DMS 273 (cell line): ENCODE measurements around the gene TNC.

Experiments used
- DNase-seq: peaks from one replicate; lab custom pipeline; 2025; ENCODE audit not compliant: unreplicated experiment; lab: John Stamatoyannopoulos, UW

Gene TNC

DNA sequence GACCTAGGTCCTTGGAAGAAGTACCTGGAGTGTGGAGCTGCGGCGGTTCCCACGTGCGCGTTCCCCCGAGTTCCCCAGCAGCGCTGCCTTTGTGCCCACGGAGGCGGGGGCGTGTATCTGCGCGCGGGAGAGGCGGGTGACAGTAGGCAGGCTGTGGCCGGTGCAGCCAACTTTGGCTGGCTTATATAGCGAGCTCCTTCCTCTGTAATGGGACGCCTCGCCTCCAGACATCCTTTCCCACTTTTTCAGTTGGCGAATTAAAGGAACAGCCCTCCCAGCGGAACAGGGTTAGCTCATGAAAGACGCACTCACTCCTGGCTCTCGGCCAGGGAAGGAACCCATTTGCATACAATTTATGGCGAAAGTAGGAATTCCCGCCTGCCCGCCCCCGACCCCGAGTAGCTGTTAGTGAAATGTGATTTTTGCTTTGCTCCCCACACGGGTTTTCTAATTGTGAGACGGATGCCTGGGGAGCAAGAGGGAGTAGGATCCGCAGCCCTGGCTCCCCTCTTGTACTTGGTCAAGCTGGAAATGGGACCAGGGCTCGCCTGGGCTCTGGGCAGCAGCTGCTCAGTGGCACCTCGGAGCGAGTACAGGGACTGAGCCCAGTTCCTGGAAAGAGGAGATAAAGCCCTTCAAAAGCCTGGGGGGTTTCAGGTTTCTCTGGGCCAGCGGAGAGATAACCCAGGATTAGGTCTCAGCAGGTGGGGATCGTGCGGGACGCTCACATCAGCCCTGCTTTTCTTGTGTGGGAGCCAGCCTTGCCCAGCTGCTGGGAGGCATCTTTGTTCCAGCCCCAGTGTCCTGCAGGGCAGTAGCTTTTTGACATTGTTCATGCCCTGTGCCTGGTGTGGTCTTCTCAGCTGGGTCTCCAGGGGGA is at the start of gene TNC:
TSS of gene TNC (minus strand) at position 159 of the 880 bp plus-strand sequence. CDS start 27,139 bp downstream, outside the sequence.
- peak; percentile 84 for DNase-seq

DNA sequence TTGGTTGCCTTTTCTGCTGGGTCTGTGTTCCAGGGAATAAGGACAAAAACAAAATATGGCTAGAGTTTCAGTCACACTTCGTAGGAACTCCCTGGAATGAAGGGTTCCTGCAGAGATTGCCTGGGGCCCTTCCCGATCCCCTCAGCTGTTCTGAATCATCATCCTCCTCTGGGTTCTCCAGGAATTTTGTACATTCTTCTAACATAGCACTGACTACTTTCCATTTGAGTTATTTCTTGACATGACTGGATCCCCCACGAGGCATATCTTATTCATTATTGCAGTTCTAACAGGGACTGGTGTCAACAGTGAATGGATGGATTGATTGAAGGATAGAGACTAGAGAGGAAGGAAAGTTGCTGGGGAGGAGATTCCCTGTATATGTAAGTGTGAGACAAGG is 49.2 kb upstream of the TNC start:
- DNase-seq, result no peak

DNA sequence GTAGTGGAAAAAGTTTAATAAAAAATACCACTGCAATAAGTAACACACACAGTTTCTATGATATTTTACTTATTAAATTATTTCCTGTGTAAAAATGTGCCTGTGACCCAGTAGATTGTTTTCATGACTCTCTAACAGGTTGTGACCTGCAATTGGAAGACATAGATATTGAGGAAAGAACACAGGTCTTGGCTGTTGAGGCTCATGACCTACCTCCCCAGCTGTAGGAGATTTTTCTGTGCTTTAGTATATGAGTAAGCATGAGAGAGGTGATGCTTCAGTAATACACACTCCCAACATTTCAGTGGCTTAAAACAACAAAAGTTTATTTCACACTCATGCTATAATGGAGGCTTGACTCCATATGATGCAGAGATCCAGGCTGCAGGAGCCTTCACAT is 47.3 kb upstream of the TNC start:
- no peak for DNase-seq

DNA sequence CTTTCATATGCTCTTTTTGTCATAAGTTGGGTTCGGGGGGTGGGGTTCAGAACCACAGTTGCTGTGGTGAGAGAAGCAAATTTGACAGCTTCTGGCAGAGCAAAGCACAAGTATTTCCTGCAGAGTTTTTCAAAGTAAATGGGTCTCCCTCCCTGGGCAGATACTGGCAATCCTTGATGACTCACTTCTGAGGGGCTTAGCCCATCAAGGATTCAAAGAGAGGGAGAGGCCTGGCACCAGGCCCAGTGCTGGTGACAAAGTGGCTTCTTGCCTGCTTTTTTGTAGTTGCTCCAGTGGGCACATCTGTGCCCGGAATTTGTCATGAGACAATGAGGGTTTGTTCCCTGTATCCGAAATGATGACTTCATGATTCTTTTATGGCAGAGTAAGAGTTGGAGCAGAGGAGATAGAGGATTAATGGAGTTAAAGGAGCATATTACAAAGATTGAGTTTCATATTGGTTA is 46.6 kb upstream of the TNC start:
- DNase-seq, result peak; percentile 38

DNA sequence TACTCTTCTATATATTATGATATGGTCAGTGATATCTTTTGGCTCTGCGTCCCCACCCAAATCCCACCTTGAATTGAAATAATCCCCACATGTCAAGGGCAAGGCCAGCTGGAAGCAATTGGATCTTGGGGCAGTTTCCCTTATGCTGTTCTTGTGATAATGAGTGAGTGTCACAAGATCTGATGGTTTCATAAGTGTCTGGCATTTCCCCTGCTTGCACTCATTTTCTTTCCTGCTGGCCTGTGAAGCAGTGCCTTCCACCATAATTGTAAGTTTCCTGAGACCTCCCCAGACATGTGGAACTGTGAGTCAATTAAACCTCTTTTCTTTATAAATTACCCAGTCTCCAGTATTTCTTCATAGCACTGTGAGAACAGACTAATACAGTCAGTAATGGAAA is 45.0 kb upstream of the TNC start:
- no peak for DNase-seq

DNA sequence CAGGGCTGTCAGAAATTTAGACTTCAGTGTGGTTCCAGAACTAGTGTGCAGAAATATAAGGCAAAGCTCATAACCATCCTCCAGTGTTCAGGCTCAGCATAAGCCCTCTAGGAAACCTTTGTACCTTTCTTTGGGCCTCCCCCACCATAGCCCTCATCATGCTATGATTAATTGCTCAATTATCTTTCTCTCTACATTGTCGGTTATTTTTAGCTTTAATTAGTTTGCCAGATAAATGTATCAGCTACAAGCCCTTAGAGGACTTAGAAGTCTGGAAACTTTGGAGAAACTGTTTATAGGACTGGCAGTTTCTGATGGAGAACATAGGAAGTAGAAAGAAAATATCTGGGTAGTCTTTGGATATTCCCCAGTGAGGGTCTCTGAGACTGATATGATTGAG is 43.5 kb upstream of the TNC start:
- no peak for DNase-seq

DNA sequence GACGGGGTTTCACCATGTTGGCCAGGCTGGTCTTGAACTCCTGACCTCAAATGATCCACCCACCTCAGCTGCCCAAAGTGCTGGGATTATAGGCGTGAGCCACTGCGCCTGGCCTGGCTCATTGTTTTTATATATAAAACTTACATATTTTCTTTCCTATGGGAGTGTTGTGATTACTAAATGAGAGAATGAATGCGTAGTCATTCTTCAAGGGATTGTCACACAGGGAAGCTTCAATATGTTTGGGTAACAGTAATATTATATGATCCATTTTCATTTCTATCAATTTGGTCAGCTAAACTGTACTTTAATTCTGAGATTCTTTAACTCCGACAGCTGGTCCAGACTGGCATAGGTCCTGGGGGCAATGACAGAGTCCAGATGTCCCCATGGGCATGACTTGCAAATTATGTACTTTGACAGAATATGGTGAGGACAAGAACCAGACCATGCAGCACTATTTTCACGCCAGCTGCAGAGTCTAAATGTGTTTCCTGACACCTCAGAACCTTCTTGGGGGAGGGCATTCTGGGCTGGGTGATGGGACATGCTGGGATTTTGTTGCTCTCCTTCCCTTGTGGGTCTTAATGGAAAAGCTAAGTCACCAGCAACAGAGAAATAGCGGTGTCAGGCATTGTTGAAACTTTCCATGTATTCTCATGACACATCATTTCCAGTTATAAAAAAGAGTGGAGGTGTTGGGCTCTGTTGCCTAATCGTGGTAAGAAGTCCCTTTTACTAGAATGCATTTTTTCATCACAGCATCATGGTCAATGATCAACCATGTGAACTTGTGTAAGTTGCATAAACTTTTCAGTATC is 40.9 kb upstream of the TNC start:
- peak; percentile 16 for DNase-seq

DNA sequence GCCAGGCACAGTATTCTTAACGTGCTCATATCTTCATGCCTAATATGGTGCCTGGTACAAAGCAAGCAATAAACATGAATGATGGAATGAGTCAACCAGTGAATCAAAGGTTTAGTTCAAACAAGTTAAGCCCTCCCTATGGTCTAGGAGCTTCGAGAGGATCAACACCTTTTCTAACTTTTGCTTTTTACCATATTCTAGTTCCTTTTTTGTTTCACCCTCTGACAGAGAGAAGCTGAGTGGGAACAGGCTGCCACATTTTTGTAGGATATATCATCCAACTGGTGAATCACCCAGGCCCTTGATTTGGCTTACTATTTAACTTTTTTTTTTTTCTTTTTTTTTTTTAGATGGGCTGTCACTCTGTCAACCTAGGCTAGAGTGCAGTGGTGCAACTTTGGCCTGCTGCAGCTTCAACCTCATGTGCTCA is 39.3 kb upstream of the TNC start:
- no peak for DNase-seq

DNA sequence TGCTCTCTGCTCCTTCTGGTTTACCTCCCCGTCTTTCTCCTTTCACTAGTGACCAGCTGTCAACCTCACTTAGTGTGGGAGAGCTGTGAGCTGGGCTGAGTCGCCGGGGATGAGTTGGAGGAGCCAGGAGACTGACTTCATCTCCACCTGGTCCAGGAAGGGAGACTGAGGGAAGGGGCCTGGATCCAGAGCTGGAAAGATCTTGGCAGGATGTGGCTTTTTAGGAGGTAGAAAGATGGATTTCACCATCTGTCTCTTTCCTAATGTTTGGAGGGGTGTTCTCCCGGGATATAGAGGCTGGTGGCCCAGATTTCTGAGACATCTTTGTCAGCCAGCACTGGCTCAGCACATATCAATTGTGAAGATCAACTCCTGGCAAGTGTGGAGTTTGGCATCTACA is 37.1 kb upstream of the TNC start:
- peak; percentile 23 for DNase-seq

DNA sequence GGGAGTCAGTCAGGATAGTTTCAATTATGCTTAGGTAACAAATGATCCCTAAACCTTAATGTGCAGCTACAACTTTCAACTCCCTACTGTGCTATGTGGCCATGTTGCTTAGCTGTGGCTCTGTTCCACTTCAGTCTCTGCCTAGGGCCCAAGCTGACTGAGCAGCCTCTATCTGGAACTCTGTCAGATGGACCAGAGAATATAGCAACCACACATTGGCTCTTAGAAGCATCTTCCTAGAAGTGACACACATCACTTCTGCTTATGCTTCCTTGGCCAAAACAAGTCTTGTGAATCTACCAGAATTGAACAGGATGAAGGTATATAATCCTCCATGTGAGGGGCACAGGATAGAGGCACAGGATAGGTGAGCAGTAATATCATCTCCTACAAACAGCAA is 36.7 kb upstream of the TNC start:
- DNase-seq, result no peak

DNA sequence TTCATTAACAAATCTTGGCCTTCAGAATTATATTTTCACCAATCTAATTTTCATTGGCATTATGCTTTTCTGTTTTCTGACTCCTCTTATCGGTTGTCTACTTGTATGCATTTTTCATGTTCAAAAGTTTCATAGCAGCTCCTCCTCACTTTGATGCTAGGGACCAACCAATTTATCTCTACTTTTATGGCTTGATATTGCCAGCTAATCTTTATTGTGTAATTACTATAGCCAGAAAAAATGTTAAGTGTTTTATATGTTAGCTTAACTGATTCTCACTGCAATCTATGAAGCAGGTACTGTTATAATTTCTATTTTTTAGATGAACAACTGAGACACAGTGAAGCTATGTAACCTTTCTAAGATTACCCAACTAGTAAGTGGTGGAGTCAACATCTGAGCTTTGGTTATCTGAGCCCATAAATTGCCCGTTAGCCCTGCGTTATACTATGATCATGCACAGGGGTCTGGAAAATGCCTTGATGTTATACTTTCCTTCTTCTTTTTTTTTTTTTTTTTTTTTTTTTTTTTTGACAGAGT is 34.4 kb upstream of the TNC start:
- DNase-seq, result no peak

DNA sequence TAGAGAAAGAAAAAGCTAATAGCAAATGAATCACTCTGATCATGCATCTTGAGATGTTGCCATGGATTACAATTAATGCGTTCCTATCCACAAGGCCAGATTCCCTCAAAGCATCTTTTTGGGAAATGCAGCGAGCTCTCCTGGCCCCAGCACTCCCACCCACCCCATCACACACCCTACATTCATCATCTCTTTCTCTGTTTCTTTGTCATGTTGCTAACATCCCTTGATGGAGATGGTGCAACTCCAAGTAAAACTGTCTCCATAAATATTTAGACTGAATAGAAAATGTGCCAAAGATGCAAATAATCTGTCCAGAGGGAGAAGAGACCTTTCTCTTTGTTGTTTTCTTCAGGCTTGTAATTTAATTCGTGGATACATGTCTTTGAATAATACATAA is 30.8 kb upstream of the TNC start:
- no peak for DNase-seq

DNA sequence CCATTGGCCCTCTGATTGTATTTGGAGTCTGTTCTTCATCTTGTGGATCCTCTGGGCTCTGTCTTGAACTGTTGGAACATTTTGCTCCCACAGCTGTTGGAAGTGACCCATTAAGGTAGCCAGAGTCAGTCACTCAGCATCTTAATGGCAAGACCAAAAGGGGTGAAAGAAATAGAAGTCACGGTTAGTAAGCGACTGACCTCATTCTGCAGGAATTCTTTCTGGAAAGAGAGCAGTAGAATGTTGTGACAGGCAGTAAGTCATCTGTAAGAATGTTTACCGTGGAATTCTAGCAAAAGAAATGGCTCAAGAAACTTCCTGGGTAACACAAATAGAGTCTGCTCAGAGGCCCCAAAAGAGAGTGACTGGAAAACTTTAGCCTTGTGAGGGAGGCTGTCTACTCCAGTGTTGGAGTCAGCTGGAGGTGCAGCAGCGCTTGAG is 28.6 kb upstream of the TNC start:
- no peak for DNase-seq

DNA sequence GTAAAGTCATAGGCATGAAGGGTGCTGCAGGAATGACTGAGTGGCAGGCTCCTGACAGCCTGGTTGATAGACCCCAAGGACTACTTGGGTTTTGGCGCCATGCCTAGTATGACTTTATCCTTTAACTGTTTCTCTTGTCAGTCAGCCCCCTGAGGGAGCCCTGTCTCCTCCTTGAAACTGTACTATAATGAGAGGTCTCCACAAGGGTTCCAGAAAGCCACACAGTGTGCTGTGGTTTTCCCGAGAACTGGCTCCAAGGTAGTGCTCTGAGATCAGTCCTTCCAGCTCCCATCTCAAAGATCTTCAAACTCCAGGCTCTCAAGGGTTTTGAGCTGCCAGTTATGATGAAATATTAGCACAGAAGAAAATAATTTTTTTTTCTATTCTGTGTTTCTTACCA is 26.7 kb upstream of the TNC start:
- no peak for DNase-seq

DNA sequence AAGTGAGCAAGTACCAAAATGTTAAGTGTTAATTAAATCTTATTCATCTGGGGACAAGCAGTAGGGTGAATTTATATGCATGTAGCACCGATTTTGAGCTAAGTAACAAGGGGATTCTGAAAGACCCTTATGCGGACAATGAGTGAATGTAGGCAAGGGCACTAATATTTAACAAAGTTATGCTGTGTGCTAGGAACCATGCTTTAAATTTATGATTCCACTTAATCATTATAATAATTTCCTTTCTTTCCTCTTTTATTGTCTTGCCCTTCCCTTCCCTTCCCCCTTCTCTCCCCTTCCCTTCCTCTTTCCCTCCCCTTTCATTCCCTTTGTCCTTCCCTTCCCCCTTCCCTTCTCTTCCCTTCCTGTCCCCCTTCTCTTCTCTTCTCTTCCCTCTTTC is 25.7 kb upstream of the TNC start:
- DNase-seq, result no peak

DNA sequence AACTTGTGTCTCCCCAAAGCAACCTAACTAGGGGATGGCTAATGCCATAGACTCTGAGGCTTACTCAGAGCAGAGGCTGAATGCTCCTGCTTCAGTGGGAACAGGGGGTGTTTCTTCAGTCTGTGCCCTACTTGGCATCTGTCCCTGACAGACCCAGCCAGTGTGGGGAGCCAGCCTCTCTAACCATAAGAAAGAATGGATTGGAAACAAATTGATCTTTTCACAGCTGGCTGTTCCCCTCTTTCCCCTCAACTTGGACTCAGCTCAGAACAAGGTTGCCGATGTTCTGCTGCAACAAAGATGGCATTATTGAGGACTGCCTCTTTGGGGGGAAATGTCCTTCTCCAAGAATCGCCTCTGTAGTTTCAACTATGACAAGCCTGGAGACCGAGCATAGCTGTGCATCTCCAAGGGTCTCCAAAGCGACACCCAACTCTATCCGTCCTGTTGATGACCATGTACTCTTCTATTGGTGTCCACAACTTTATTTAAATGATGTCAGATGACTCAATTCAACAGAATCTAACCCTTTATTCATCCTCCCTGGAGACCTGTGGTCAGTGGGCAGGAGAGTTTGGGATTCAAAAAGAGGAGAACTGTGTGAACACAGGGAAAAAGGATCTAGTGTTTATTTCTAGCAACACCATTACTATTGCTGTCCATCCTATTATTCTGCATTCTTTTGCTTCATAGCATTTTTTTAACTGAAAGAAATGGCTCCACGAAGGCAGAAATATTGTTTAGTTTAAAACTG is 24.7 kb upstream of the TNC start:
- no peak for DNase-seq

DNA sequence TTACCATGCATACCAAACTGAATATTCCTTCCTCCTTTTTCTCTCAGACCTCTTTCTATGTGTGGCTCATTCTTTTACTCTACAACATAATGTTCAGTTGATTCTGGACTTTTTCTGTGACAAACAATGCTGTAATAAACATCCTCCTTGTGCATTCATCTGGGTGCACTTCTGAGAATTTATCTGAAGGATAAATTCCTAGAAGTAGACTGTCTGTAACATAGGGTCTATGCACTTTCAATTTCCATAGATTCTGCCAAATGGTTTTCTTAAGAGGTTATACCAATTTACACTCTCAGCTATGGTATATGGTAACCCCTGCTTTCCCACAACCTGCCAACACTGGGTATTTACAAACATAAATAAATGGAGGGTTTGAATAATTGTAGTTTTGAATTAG is 24.1 kb upstream of the TNC start:
- no peak for DNase-seq

DNA sequence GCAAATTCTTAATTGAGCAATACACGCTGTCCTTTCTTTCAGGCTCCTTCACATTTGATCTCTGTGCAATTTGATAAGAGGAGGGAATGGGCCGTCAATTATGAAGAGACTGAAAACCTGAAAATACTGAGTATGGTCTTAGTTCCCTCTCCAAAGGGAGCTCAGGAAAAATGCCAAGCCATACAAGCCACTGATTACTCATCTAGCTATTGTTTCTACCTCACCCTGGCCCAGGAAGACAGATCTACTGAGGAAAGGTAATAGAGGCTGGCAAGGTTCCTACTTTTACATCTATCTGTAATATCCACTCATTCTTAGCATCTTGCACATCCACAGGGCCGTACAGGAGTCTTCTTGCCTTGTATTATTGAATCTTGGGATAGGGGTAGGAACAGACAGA is 23.7 kb upstream of the TNC start:
- no peak for DNase-seq

DNA sequence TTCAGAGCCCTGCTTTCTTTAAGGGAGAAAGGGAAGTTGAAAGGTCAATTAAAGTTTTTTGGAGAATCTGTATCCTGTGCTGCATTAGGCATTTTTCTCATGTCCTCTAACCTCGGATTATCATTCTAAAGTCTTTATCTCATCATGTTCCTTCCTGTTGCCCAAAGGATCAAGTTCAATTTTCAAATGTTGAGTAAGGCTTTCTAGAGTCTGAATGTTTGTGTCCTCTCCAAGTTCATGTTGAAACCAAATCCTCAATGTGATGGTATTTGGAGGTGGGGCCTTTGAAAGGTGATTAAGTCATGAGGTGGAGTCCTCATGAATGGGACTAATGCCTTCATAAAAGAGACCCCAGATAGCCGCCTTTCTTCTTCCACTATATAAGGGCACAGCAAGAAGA is 20.2 kb upstream of the TNC start:
- no peak for DNase-seq

DNA sequence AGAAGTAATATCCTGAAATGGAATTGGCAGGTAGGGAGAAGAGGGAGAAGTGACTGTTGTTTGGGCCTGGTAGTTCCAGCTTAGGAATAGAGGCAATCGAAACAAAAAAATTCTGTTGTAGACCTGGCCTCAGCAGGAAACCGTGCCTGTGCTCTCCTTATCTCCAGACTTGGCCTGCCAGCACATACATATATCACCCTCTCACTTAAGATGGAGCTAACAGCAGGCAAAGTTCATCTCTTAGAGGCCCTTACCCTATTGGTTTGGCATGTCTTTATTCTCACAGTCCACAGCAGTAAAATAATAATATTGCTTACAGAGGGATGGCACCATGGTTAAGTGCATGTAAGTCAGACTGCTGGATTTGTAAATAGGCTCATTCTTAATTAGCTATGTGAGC is 19.6 kb upstream of the TNC start:
- DNase-seq, result no peak
